ENCODE data around the gene HOXD13.

GRCh38 chr2:176085120-176085788, 7.3 kb upstream of the HOXD13 start:
- TF ChIP-seq POLR2A (IDR thresholded peaks at IDR 0.05; ENCODE audit: low read depth, low read length) (no peak), TAF1 (IDR thresholded peaks at IDR 0.05; ENCODE audit: borderline replicate concordance, low read depth, low read length) (no peak)

Measured in GM12892 (cell line).